Stimulated activated CD8-positive, alpha-beta memory T cell treated with anti-CD3 and anti-CD28 coated beads, Interleukin-4, amount 100 ng/mL, for 1 hour (primary cell): ENCODE data around the gene UBL5.
A peak's percentile ranks its signal among the peaks of the same experiment; 100 is the strongest.
"Not testable (repeated sequence)": the region's sequence is repeated elsewhere in the genome, so short reads cannot be mapped to it uniquely, and the experiment has no call there.

Experiments used
- DNase-seq, 2 donors: peaks; one replicate each; pipeline ENCODE4 v3.0.0-alpha.2; 2020; ENCODE audit warnings: low read depth in 2 of 2, low spot score in 1 of 2

UBL5 gene

DNA sequence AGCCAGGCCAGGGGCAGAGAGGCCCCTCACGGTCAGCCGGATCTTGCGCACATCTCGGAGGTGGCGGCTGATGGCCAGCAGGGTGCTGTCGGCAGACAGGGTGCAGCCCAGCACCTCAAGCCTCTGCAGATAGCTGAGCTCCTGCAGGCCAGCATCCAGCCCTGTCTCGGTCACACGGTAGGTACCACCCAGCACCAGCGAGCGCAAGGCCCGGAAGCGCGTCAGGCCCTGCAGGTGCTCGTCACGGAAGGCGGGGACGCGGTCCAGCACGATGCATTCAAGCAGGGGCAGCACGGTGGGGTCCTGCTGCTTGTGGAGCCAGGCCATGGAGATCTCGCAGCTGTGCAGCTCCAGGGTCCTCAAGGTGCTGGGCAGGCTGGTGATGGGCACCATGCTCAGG lies 16.6 kb upstream of the UBL5 start:
- no peak for DNase-seq

DNA sequence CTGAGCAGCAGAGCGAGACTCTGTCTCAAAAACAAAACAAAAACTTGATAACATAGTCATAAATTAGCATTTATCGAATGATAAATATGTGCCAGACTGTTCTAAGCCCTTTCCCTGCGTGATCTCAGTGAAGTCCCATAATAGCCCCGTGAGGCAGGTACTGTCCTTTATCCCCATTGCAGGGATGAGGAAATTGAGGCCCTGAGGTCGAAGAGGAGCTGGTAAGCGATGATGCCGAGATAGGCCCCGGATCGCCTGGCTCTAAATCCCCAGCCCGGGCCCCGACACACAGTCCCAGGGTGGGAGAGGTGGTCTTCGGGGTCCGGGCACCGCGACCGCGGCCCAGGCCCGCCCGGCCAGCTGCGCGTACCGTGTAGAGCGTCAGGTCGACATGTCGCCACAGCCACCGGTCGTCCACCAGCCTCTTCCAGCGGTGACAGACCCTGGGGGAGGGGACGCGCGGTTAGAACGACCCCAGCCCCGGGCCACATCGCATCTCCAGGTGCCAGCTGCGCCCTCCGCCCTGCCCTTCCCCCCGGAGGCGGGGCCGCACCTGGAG lies 9.5 kb upstream of the UBL5 start:
- no peak for DNase-seq

DNA sequence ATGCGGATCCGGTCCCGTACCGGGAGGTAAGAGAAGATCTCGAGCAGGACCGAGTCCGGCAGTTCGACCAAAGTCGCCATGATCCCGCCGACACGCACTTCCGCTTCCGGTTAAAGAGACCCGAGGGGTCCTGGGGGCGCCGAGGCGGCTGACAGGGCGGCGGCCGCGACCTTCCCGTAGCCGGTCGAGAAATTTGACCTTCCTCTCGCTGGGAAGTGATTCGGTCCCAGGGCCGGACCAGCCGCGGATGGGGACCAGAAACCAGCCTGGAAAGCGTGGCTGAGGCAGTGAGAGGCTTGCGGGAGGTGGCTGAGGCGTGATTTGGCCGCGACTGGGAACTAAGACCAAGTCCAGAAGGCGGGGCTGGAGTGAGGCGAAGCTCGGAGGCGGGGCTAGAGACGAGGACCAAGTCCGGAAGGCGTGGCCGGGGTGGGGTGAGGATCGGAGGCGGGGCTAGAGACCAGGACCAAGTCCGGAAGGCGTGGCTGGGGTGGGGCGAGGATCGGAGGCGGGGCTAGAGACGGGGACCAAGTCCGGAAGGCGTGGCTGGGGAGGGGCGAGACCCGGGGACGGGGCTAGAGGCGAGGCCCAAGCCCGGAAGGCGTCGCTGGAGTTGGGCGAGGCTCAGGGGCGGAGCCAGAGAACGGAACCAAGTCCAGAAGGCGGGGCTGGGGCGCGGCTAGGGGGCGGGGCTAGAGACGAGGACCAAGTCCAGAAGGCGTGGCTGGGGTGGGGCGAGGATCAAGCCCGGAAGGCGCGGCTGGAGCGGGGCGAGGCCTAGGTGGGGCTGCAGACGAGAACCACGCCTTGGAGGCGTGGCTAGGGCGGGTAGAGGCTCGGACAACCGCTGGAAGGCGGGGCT lies 8.8 kb upstream of the UBL5 start, which contains the start of gene FBXL12:
Gene FBXL12 (minus strand): TSS at position 346 of the 862 bp plus-strand sequence. CDS start 266 bp downstream, at position 80.
- peak; percentile 100 for DNase-seq

DNA sequence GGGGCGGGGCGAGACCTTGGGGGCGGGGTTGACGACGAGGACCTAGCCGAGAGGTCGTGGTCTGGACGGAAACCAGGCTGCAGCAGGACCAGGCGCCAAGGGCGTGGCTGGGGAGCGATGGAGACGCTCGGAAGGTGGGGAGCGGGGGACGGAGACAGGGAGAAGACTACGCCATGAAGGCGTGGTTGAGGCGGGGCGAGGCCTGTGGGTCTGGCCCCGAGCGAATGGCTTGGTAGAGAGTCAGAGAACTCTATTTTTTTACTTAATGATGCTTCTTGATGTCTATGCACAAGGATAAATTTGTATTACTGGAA lies 8.2 kb upstream of the UBL5 start:
- no peak for DNase-seq

DNA sequence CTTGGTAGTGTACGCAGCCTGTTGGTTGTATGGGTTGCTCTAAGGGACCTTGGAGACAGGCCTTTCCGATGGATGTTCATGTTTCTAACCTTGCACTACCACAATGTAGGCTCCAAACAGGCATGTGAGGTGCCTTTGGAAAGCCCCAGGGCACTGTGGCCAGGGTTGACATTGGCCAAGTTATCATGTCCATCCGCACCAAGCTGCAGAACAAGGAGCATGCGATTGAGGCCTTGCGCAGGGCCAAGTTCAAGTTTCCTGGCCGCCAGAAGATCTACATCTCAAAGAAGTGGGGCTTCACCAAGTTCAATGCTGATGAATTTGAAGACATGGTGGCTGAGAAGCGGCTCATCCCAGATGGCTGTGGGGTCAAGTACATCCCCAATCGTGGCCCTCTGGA lies 7.7 kb upstream of the UBL5 start:
- not testable (repeated sequence) for DNase-seq

DNA sequence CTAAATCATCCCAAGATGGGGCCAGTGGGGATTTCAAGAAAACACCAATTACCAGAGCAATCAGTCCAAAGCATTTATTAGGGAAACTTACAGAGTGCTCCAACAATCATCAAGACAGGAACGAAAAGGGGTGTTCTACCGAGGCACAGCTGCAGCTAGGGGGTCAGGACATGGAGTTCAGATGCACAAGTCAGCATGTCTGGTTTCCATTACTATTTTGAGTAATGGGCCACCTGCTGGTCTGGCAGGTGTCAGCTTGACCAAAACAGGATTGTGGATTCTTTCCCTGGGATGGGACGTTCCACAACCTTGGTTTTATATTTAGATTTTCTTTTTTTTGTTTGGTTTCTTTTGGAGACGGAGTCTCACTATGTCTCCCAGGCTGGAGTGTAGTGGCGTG lies 3.9 kb upstream of the UBL5 start:
- DNase-seq = no peak

DNA sequence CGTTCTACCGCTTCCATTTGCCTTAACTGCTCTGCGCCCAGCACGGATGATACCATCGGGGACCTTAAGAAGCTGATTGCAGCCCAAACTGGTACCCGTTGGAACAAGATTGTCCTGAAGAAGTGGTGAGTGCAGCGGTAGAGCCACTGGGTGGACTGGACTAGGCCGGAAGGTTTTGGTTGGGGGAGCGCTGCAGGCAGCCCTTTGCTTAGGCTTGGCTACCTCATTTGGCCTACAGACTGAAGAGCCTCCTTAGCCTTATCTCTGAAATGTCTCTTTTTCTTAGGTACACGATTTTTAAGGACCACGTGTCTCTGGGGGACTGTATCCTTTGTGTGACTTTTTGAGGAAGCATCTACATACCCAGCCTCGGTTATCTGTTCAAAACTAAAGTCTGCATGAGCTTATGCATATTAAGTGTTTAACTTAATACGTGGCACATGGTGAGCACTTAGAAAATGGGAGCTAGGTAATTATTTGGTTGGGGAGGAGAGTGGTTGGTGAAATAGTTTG lies 889 bp downstream of the UBL5 start:
- DNase-seq = no peak

DNA sequence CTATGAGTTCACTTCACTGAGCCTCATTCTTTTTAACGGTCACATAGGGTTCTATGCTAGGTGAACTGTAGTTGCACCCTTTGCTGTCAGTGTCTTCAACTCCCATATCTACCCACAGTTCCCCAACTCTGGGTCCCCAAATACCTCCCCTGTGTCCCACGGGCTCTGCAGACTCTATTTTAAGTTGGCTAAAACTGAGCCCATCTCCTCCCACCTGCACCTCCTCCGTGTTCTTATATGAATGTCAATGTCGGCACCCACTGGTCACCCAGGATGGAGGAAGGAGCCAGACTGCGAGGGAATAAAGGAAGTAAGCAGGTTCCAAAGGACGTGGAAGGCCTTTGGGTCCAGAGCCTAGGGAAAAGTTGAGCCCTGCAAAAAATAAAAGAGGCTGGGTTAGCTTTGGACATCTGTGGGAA lies 6.6 kb downstream of the UBL5 start:
- no peak for DNase-seq

DNA sequence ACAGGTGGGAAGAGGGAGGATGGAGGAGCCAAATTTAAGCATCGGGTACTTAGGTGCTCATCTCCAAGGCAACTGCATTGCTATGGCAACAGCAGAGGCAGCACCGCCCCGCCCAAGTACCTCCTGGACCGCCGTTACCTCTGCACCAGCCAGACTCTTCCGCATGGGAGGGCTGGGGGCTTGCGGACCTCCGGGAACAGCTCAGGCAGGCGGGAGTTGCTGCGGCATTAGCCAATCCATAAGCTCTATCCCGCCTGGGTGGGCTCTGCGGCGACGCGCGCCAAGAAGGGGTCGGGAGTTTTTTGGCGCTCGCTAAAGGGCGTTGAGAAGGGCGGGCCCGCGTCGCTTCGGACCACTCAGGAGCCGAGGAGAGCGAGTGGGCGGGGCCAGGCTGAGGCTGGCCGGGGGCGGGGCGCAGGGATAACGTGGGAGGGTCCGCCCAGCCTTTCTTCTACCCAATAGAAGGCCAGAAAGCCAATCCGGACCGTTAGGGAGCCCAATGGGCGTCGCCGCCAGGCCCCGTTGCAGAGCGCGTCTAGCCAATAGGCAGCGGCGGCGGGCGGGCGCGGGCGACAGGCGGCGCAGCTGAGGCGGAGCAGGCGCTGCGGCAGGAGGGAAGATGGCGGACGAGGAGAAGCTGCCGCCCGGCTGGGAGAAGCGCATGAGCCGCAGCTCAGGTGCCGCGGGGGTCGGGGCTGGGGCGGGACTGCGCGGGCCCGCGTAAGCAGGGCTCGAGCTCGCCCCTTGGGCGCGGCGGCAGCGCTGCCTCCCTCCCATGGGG lies 7.2 kb downstream of the UBL5 start, which contains the start of gene PIN1:
Gene PIN1 (plus strand): TSS at position 593 of the 781 bp plus-strand sequence. CDS start 27 bp downstream, at position 620.
- DNase-seq = peak; percentile 95 to 98

DNA sequence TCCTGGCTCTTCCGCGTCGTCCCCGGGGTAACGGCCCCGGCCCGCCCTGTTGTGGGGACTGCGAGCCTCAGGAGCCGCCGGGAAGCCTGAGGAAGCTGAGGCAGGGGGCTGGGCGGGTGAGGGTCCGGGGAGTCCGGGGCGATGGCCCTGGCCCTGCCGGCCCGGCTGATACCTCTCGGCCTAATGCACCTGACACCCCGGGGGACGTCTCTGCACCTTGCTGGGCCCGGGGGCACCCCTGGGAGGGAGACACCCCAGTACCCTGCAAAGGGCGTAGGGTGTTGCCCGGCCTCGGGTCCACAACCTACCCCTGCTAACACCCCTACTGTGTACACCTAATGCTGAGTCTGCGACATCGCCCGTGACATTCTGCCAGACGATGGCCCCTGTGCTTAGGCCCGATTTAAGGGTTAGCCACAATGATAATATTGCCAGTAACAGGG lies 7.8 kb downstream of the UBL5 start:
- DNase-seq = no peak

DNA sequence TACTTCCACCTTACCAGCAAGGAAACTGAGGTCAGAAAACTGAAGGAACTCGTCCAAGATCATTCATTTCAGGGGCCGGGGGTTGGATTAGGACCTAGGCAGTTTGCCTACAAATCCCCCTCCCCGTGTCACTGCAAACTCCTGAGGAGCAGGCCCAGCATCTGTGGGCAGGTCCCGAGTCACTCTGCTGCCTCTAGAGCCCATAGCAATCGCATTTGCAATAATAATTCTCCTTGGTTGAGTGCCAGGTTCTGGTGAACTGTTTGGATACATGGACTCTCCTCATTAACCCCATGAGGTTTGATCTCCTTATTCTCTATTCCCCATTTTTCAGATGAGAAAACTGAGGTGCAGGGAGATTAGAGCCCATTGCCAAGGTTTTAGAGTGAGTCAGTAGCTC lies 8.3 kb downstream of the UBL5 start:
- DNase-seq = no peak

DNA sequence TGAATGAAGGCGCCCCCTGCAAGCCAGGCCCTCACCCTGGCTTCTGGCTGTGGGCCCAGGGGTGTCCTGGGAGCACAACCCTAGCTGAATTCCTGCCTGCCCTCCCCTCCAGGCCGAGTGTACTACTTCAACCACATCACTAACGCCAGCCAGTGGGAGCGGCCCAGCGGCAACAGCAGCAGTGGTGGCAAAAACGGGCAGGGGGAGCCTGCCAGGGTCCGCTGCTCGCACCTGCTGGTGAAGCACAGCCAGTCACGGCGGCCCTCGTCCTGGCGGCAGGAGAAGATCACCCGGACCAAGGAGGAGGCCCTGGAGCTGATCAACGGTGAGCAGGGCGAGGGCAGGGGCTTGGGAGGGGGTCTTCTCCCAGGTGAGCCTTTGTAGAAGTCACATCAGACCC lies 10.6 kb downstream of the UBL5 start:
- DNase-seq = no peak

DNA sequence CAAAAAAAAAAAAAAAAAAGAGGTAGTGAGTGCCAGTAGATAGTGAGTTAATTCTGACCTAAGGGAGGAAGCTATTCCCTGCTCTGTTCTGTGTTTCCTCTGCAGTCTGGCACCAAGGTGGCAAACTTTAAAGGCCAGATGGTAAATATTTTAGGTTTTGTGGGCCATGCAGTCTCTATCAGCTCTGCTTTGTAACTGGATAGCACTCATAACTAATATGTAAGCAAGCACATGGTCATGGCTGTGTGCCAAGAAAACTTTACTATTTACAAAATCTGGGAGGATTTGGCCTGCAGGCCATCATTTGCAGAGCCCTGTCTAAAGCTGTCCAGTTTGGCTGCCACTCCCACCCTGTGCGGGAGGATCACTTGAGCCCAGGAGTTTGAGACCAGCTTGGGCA lies 11.7 kb downstream of the UBL5 start:
- DNase-seq = no peak

DNA sequence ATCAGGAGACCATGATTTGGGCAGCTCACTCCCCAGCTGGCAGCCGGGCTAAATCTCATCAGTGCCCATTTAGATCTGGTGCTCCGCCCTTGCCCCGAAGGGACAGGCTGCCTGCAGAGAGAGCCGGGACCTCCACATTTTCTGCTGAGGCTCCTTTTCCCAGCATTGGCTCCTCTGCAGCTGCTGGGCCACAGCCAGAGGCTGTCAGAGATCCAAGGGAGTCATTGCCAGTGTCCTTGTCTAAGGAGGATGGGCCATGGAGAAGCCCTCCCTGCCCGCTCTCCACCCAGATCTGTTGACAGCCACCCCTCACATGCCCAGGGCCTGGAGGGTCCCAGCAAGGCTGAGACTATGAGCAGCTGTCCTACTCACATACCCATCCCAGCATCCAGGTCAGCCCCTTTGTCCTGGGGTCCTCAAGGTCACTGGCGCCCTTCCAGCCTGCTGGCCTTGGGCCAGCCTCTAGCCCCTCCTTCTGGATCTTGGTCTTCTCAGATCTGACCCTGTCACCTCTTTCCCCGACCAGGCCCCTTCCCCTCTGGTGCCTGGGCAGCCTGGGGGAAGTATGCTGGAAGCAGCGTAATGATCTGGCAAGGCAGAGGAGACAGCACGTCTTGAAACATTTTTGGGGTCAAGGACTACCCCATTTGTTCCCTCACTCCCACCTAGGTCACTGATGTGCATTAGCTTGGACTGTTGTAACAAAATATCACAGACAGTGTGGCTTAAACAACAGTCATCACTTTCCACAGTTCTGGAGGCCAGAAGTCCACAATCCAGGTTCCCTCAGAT lies 15.3 kb downstream of the UBL5 start:
- DNase-seq = no peak

DNA sequence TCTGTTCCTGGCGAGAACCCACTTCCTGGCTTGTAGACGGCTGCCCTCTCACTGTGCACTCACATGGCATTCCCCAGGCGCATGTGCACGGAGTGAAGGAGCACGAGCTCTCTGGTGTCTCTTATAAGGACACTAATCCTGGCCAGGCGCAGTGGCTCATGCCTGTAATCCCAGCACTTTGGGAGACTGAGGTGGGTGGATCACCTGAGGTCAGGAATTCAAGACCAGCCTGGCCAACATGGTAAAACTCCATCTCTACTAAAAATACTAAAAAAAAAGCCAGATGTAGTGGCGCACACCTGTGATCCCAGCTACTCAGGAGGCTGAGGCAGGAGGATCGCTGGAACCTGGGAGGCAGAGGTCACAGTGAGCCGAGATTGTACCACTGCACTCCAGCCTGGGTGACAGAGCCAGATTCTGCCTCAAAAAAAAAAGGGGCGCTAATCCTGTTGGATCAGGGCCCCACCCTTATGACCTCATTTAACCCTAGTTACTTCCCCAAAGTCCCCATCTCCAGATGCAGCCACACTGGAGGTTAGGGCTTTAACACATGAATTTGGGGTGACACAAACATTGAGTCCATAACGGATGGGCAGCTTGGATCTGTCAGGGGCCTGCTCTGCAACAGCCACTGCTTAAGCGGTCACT lies 16.0 kb downstream of the UBL5 start:
- DNase-seq = not testable (repeated sequence)

DNA sequence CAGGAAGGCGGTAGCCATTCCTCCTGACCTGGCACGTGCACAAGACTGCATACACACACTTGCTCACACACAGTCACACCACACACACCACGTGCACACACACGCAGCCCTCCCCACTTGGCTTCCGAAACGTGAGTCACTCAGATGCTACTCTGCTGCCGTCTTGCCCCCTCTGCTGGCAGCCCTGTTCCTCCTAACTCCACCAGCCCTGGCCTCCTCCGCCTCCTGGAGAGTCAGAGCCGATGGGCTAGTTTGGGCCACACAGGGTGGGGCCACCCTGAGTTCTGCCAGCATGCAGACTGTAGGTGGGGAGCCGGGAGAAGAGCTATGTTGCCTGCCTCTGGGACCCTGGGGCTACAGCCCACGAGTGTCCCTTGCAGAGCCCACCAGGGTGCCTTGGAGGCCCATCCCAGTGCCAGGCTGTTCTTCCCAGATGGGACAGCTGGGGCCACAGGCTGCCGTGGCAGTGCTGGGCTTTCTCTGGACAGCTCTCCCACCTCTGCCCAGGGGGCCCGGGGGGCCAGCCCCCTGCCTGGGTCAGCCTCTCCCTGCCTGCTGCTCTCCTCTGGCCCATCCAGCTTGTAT lies 19.5 kb downstream of the UBL5 start:
- no peak for DNase-seq

DNA sequence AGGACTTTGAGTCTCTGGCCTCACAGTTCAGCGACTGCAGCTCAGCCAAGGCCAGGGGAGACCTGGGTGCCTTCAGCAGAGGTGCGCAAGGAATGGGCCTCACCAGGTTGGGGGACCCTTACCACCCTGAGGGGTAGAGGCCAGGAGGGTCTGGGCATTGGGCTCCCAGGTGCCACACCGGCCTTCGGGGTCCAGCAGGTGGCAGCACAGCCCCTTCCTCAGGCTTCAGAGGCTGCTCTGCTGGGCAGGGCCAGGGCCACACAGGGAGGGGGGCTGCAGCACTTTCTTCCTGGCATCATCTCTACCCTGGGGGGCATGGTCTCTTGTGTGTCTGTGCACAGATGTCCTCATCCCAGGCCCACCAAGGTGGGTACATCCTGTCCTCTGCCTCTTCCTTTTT lies 20.3 kb downstream of the UBL5 start:
- no peak for DNase-seq

DNA sequence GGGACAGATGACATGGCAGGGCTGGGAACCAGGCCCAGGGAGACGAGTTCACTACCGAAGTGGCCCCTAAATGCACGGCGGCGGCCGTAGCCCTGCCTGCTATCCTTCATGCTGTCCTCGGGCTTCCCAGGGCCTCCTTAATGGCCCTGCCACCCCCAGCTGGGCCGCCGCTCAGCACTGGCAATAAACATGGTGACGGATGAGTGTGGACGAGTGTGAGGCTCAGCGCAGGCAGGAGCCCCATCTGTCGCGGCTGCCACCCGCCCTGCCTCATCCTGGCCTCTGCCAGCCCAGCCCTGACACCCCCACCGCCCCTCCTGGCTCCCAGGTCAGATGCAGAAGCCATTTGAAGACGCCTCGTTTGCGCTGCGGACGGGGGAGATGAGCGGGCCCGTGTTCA lies 21.0 kb downstream of the UBL5 start:
- DNase-seq = no peak

DNA sequence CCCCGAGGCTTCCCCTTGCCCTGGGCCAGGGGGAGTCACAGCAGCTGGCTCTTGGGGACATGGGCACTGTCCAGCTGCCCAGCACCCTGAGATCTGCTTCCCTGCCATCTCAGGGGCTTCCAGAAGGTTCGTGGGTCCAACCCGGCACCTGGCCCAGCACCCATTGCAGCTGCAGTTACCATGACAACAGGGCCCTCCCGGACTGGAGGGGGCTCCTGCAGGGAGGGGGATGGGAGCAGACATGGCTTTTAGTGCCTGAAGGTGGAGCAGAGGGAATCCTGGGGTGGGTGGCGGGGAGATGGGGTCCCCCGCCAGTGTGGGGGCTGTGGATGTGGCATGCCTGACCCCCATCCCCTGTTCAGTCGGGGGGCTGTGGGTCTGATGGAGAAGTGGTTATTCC lies 22.1 kb downstream of the UBL5 start:
- DNase-seq = no peak
